T-helper 1 cell treated with Interleukin-12 subunit alpha and Interleukin-12 subunit beta and Interleukin-4 antibody, amounts not matched to agents 30 ng/mL and 1 ng/mL, for 36 hours (primary cell): Measurements from ENCODE around the gene PARVA. TPM values are rescaled to one million over a fixed set of nuclear protein-coding genes. Genes with fewer than 3 reads are reported as not detected.

Experiments used
- intact Hi-C: fragments of 100-400 bp; cut with micrococcal nuclease; formaldehyde crosslinking; loops from one replicate; pipeline ENCODE4 v1.15.1; 2024
- total RNA-seq: library from RNA; stranded (reverse); gene quantifications from 2 replicates; pipeline ENCODE4 v1.2.3, GENCODE V29; 2022

The PARVA gene
- total RNA-seq, 1 donor from 2014 or later = 0.17 TPM

DNA sequence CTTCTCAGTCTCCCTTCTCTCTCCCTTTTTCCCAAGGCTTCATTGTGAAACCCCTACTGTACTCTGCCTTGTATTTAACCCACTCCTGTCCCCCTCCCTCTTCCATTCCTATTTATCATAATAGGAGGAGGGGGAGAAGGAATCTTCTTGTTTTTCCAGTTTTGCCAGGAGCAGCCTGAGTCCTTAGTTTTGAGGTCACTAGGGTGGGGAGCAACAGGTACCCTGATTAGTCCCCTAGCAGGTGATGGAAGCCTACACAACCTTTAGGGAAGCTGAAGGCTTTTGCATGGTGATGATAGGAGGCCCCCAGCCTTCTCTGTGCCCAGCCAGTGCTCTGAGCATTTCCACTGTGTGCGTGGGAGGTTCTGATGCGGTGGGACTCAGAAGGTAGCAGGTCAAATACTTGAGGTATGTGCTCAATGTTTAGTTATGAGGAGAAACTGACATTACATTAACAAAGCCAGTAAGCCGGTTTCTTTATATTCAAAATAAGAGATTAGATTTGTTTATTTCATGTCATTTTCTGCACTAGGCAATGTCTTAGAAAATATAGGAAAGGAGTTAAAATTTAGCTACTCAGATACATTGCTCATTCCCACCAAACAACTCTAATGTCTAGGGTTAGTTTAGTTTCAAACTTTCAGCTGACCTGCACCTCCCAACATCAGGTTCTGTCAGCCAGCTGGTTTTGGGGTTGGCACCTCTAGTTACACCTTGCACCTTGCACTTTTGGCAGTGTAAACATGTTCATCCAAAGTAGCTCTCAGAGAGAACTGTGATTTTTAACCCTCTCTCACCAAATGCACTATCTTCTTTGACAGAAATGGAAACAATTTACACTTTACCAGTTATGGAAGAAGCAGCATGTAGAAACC, 26.0 kb downstream of the PARVA start:
- intact Hi-C loops = no loop called here

GRCh38 chr11:12403997-12404350, 26.6 kb downstream of the PARVA start:
- intact Hi-C loops = no loop called here

GRCh38 chr11:12404436-12404835, 27.1 kb downstream of the PARVA start:
- intact Hi-C loops = no loop called here

DNA sequence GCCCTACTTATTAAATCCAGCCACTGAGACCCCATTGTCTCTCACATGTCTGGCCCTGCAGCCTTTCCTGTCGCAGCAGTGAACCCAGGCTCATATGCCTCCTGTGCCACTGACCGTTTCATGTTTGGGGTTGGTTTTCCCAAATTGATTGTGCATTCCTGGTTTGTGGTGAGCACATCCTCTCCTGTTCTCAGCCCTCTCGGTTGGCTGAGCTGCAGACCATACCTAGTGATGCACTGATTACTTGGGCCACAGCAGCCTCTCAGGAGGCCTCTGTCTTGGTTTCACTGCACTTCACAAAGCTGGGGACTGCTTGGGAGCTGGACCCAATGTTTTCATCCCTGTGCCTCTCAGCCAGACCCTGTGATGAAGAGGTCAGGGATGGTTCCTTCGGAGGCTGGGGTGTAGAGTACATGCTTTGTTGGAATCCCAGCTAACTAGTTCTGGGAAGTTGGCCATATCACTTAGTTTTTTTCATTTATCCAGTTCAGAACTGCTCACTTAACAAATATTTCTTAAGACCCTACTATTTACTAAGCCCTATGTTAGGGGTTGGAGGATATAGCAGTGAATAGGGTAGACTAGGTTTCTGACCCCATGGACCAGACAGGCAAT, 30.9 kb downstream of the PARVA start:
- intact Hi-C loops = no loop called here

GRCh38 chr11:12409621-12410005, 32.2 kb downstream of the PARVA start:
- intact Hi-C loops = no loop called here

GRCh38 chr11:12410006-12410728, 32.8 kb downstream of the PARVA start:
- intact Hi-C loops = no loop called here

DNA sequence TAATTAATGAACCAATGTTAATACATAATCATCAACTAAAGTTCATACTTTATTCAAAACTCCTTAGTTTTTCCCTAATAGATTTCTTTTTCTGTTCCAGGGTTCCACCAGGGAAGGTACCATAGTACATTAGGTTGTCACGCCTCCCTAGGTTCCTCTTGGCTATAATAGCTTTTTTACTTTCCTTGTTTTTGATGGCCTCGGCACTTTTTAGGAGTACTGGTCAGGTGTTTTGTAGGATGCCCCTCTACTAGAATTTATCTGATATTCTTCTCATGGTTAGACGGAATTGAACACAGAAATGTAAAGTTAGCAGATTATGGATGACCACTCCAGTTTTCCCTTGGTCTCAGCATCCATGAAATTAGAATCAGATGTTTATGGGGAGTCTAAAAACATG, 34.0 kb downstream of the PARVA start:
- intact Hi-C loops = no loop called here

DNA sequence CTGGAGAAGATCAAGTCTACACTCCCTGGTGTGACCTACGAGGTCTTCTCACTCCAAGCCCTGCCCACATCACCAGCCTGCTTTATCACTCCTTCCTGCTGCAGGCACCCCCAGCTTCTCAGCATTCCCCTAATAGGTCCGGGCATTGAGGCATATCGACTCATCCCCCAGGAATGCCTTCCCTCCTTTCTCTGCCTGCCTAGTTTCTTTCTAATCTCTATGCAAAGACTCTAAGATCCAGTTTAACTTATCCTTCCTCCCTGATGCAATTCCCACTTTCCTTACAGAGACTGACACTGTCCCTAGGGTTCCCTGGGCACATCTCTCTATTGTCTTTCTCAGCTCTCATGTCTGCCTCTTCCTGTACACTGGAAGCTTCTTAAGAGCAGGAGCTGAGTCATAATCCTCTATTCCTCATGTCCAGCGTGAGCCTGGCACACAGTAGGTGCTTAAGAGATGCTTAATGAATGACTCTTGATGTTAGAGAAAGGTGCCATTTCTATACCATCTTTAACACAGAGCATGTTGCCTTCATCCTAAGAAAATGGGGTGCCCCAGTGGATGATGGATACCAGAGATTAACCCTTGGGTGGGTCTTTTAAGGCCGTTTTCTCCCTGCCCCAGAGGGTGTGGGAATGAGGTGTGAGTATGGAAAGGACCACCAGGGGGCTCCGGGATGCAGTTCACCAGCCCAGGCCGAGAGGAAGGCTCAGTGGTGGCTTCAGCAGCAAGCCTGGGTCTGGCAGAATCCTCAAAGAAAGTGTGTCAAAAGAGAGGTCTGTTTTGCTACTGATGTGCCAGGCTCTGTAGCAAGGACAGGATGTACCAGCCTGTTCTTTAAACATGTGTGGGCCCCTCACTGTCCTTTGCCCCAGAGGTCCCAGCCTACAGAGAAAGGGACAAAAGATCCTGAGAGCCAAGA, 34.7 kb downstream of the PARVA start:
- intact Hi-C loops = loop anchor here (1.0 kb wide), 1 partner anchor 482 kb away; no protein-coding TSS in a partner anchor

GRCh38 chr11:12413141-12414052, 36.0 kb downstream of the PARVA start:
- intact Hi-C loops = no loop called here

GRCh38 chr11:12414611-12415010, 37.2 kb downstream of the PARVA start:
- intact Hi-C loops = no loop called here

GRCh38 chr11:12415342-12415966, 38.1 kb downstream of the PARVA start:
- intact Hi-C loops = no loop called here

GRCh38 chr11:12416552-12416951, 39.2 kb downstream of the PARVA start:
- intact Hi-C loops = no loop called here

DNA sequence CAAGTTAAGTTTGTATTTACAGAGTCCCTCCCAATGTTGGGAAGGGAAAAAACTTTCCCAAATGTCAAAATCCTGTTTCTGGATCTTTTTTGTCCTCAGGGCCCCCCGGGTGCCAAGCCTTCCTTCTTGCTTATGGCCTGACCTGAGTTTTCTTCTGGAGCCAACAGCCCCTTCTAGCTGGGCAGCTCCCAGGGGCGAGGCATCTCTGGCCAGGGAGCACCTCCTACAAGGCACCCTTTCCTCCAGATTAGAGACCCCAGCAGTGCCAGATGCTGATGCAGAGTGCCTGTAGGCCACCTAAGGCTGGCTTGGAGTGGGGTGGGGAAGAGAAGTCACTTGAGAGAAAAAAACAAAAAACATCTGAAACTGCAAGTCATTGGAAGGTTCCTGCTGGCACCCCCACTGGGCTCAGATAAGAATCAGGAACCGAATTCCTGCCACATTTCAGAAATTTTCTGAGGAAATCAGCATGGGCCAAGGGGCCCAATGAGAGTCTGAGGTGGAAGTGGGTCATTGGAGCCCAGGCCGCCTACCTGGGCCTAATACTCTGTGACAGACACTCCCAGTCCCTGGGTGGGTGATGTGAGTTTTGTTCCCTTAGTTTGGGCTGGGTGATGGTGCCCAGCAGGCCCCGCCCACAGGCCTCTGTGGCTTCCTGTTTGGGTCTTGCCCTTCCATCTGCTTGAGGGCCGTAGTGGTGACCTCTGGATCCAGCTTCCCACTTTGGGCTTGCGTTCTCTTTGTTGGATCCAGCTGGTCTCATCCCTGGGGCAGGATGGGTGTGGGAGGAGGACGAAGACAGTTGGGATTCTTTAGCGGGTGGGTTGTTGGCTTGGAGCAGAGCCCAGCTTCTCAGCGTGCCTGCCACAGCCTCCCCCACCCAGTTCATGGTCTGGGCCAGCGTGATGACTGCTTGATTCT, 40.6 kb downstream of the PARVA start:
- intact Hi-C loops = no loop called here

DNA sequence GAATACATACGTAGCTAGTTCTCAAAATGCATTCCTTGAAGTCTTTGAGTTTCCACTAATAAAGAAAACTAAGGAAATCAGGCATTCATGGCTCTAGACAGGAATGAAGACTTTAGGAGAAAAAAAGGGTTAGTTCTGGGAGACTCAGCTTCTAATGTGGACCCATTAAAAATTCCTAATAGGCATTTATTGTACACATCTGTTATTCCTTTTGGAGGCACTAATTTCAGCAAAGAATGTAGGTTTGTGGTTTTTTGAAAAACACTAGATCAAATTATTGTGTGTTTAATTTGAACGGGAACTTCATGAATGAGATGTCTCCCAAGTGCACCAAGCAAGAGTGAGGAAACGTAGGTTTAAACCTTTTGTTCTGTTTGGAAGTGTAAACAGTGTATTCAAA, 42.7 kb downstream of the PARVA start:
- intact Hi-C loops = no loop called here

DNA sequence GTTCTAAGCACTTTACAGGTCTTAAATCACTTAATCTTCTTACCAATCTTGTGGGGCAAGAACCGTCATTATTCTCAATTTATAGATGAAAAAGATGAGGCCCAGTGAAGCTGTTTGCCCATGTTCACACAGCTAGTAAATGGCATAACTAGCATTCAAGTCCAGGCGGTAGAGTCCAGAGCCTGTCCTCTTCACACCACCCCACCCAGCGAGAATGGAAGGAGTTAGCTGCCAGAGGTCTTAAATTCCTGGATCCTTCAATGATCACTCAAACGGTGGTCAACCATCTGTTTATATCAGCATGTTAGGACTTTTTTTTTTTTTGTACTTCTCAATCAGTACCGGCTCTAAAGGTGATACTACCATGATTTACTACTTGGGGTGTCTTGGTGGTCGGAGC, 43.3 kb downstream of the PARVA start:
- intact Hi-C loops = no loop called here

DNA sequence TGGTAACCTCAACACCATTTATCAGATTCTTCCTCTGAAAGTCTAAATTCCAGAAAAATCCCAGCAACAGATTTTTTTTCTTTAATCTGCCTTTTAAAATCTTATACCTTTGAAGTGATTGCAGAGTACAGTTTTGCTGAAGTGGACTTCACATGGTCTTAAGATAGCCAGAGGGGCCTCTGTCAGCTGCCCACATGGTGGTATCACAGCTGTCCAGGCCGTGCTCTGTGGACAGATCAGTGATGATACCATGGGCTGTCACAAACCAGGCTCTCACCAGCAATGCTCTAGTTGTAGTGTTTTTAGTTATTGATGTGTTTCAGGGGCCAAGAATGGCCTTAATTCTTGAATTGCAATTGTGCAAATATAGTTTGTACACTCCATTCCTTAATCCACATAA, 44.0 kb downstream of the PARVA start:
- intact Hi-C loops = no loop called here

GRCh38 chr11:12426176-12426575, 48.8 kb downstream of the PARVA start:
- intact Hi-C loops = no loop called here

DNA sequence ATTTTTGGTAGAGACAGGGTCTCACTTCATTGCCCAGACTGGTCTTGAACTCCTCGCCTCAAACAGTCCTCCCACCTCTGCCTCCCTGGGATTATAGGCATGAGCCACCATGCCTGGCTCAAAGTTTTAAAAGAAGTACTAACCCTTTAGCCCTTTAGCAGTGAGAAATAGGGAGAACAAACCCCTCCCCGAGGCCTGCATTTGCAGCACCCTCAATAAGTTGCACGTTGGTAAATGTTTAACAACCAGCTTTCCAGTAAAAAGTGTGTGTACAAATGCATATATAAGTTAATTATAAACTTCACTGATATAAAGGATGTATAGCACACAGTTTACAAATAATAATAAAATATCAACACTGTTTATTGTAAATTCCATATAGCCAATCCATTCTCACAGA, 51.8 kb downstream of the PARVA start:
- intact Hi-C loops = no loop called here

- intact Hi-C loops = no loop called here
Measured at GRCh38 chr11:12430351-12430750, 53.0 kb downstream of the PARVA start.
